ENCODE results near the gene ZBED6.

The ZBED6 gene

GRCh38 chr1:203840208-203840808, 44.9 kb downstream of the ZBED6 start:
- DNase-seq (ENCODE audit: low spot score) = no peak

GRCh38 chr1:203842559-203842876, 47.1 kb downstream of the ZBED6 start:
- no peak for DNase-seq (ENCODE audit: low spot score)

- no peak for DNase-seq (ENCODE audit: low spot score)
Measured at GRCh38 chr1:203843435-203843834, 48.0 kb downstream of the ZBED6 start.
